Epithelial cell of proximal tubule (primary cell): ENCODE measurements around the gene PRRG4. TPM values are rescaled to one million over a fixed set of nuclear protein-coding genes. Genes with fewer than 3 reads are reported as not detected.
A peak's percentile ranks its signal among the peaks of the same experiment; 100 is the strongest.
"Not testable (repeated sequence)": the region's sequence is repeated elsewhere in the genome, so short reads cannot be mapped to it uniquely, and the experiment has no call there.

Experiments used
- DNase-seq: peaks from one replicate; pipeline ENCODE4 v3.0.0-alpha.2; 2011; ENCODE audit warnings: low read depth
- H3K4me3 ChIP-seq: 2 replicates; pipeline ENCODE4 v1.5.1; 2011; ENCODE audit warnings: low read depth, mild to moderate bottlenecking, low read length
- total RNA-seq: library from RNA; depleted of rRNA; stranded (reverse); fragments of >200 nt; gene quantifications from 2 replicates; pipeline ENCODE4 v1.2.3, GENCODE V29; 2015
- TF ChIP-seq, protein P1 (sequence below): conservative IDR thresholded peaks from 2 replicates; pipeline ENCODE4 v1.5.1; 2012; ENCODE audit warnings: low read depth, mild to moderate bottlenecking, low read length

Gene PRRG4
- 2.7 and 3.1 TPM in 2 replicates for total RNA-seq

GRCh38 chr11:32829680-32830412 is at the start of gene PRRG4:
Gene PRRG4 (plus strand): TSS chr11:32829927. CDS start chr11:32830530, 603 bp downstream.
- peak within 1 kb of the TSS; percentile 71 for H3K4me3 ChIP-seq
- TF ChIP-seq, protein P1, sequence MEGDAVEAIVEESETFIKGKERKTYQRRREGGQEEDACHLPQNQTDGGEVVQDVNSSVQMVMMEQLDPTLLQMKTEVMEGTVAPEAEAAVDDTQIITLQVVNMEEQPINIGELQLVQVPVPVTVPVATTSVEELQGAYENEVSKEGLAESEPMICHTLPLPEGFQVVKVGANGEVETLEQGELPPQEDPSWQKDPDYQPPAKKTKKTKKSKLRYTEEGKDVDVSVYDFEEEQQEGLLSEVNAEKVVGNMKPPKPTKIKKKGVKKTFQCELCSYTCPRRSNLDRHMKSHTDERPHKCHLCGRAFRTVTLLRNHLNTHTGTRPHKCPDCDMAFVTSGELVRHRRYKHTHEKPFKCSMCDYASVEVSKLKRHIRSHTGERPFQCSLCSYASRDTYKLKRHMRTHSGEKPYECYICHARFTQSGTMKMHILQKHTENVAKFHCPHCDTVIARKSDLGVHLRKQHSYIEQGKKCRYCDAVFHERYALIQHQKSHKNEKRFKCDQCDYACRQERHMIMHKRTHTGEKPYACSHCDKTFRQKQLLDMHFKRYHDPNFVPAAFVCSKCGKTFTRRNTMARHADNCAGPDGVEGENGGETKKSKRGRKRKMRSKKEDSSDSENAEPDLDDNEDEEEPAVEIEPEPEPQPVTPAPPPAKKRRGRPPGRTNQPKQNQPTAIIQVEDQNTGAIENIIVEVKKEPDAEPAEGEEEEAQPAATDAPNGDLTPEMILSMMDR = no peak
- DNase-seq = no peak

GRCh38 chr11:32780839-32781238 is 48.9 kb upstream of the PRRG4 start:
- H3K4me3 ChIP-seq, DNase-seq: not testable (repeated sequence)

- no peak overlapping the region for H3K4me3 ChIP-seq
- TF ChIP-seq, protein P1 = no peak
- DNase-seq = no peak
Observed at GRCh38 chr11:32781721-32782120, 48.0 kb upstream of the PRRG4 start.

- no peak overlapping the region for H3K4me3 ChIP-seq
- TF ChIP-seq, protein P1 = no peak
- no peak for DNase-seq
Observed at GRCh38 chr11:32785262-32785661, 44.5 kb upstream of the PRRG4 start.

DNA sequence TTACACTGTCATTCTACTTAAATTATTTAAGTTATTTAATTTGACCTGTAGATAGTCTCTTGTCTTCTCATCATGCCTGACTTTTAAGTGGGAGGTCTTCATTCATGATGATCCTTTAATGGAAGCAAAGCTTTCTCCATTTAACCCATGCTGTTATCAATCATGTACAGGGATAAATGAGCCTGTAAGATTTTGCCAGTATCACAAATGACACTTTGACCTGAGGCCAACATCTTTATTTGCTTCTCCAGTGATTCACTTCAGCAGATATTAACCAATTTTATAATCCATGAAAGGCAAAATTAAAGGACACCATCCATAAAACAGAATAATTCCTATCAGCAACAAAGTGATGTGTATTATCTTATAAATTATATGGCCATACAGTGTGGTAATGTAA is 42.9 kb upstream of the PRRG4 start:
- TF ChIP-seq, protein P1 = no peak
- no peak for DNase-seq
- H3K4me3 ChIP-seq = no peak overlapping the region

- H3K4me3 ChIP-seq = no peak overlapping the region
- TF ChIP-seq, protein P1 = no peak
- DNase-seq = no peak
Observed at GRCh38 chr11:32790916-32791315, 38.8 kb upstream of the PRRG4 start.

DNA sequence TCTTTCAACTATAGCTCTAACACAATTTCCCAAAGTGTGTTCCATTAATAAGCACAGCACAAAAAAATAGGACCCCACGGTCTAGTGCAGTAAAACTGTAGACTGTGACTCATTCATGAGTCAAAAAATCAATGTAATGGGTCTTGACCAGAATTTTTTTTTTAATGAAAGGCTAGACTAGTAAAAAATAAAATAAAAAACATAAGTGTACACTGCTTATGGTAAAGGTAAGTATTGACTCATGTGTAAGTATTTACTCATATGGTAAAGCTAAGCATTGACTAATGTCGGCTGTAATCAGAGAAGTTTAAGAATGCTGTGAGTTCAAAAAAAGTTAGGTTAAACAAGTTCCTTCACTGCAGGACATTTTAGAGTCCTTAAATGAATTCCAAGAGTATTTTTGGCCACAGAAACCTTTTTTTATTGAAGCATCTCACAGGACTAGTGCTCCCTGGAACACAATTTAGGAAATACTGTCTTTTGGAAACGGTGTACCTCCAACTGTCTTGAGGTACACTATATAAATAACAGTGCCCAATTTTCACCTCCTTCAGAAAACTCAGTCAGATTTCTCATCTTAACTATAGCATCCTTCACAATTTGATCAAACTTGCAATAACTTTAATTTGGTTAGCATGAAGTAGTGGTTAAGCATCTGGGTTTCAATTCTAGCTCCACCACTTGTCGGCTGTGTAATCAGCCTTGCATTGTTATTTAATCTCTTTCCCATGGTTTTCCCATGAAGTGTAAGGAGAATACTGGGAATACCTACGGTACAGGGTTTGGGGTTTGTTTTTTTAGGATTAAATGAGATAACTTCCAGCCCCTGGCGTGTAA is 37.4 kb upstream of the PRRG4 start:
- TF ChIP-seq, protein P1 = no peak
- peak overlapping the region; percentile 42 for H3K4me3 ChIP-seq
- no peak for DNase-seq
